Upper lobe of left lung (tissue), 4 donors: ENCODE measurements around the gene PADI6.

Source experiments
- POLR2A ChIP-seq, 4 donors: fragments of 450-650 bp; IDR thresholded peaks; one replicate each; pipeline ENCODE4 v1.5.1; 2016 to 2017; ENCODE audit warnings: antibody characterized with exemption in 4 of 4, mild to moderate bottlenecking in 2 of 4
- POLR2AphosphoS5 ChIP-seq, 2 donors: sonication (generic); formaldehyde crosslinking; IDR thresholded peaks; one replicate each; pipeline ENCODE4 v1.5.1; 2017; ENCODE audit warnings: antibody characterized with exemption in 2 of 2
- TF ChIP-seq, protein P1 (sequence below), 6 experiments: fragments of 450-650 bp in 4 of 6; fragments of 200-600 bp in 2 of 6; sonication (generic) in 2 of 6; IDR thresholded peaks; one replicate each; pipeline ENCODE4 v1.5.1; 2016 to 2019; ENCODE audit warnings: antibody characterized with exemption in 6 of 6

DNA sequence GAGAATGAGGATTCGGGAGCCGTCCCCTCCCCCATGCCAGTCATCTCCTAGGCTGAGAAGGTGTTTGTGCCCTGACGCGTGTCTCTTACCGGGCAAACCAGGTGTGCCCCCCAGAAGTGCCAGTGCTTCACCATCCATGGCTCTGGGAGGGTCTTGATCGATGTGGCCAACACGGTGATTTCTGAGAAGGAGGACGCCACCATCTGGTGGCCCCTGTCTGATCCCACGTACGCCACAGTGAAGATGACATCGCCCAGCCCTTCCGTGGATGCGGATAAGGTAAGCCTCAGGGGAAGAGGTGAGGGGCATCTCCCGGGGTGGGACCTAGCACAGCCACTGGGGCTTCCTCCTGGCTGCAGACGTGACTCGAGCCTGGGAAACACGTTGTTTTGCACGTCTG lies 959 bp downstream of the PADI6 start:
- TF ChIP-seq, protein P1, sequence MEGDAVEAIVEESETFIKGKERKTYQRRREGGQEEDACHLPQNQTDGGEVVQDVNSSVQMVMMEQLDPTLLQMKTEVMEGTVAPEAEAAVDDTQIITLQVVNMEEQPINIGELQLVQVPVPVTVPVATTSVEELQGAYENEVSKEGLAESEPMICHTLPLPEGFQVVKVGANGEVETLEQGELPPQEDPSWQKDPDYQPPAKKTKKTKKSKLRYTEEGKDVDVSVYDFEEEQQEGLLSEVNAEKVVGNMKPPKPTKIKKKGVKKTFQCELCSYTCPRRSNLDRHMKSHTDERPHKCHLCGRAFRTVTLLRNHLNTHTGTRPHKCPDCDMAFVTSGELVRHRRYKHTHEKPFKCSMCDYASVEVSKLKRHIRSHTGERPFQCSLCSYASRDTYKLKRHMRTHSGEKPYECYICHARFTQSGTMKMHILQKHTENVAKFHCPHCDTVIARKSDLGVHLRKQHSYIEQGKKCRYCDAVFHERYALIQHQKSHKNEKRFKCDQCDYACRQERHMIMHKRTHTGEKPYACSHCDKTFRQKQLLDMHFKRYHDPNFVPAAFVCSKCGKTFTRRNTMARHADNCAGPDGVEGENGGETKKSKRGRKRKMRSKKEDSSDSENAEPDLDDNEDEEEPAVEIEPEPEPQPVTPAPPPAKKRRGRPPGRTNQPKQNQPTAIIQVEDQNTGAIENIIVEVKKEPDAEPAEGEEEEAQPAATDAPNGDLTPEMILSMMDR (IDR thresholded peaks at IDR 0.05) = no peak
- TF ChIP-seq POLR2A (IDR thresholded peaks at IDR 0.05) (no peak), POLR2AphosphoS5 (IDR thresholded peaks at IDR 0.05) (no peak)
